HEK293T (cell line): ENCODE results near the gene ZDHHC7.

Source experiments
- CTCF ChIA-PET: fragments of 350-600 bp; formaldehyde crosslinking; extraction: SDS; loops from one replicate; lab custom pipeline; 2021; ENCODE audit warnings: antibody characterized with exemption, inconsistent platforms; lab: Yijun Ruan, JAX
- POLR2A ChIA-PET: fragments of 350-600 bp; formaldehyde crosslinking; extraction: SDS; loops from one replicate; lab custom pipeline; 2020; ENCODE audit warnings: antibody characterized with exemption, inconsistent platforms; lab: Yijun Ruan, JAX
- DNase-seq: peaks from one replicate; pipeline ENCODE4 v3.0.0; 2012; ENCODE audit warnings: mixed read lengths; ENCODE audit errors: extremely low spot score
- ARNT ChIP-seq: fragments of 450-650 bp; IDR thresholded peaks from 2 replicates; pipeline ENCODE4 v1.6.1; 2017; ENCODE audit warnings: mild to moderate bottlenecking
- BHLHE40 ChIP-seq: fragments of 450-650 bp; IDR thresholded peaks from 2 replicates; pipeline ENCODE4 v1.6.1; 2016; ENCODE audit warnings: mild to moderate bottlenecking, moderate library complexity, borderline replicate concordance
- CTBP1 ChIP-seq: fragments of 450-650 bp; IDR thresholded peaks from 2 replicates; pipeline ENCODE4 v1.6.1; 2016; ENCODE audit warnings: borderline replicate concordance
- ELF4 ChIP-seq: fragments of 450-650 bp; IDR thresholded peaks from 2 replicates; pipeline ENCODE4 v1.6.1; 2017; ENCODE audit warnings: antibody characterized with exemption
- FOXA1 ChIP-seq: fragments of 450-650 bp; IDR thresholded peaks from 2 replicates; pipeline ENCODE4 v1.6.1; 2016; ENCODE audit warnings: mild to moderate bottlenecking
- FOXK2 ChIP-seq: fragments of 450-650 bp; IDR thresholded peaks from 2 replicates; pipeline ENCODE4 v1.6.1; 2016; ENCODE audit warnings: mild to moderate bottlenecking
- FOXM1 ChIP-seq: fragments of 450-650 bp; IDR thresholded peaks from 2 replicates; pipeline ENCODE4 v1.6.1; 2017; ENCODE audit warnings: mild to moderate bottlenecking, borderline replicate concordance
- HDGF ChIP-seq: fragments of 450-650 bp; IDR thresholded peaks from 2 replicates; pipeline ENCODE4 v1.6.1; 2017; ENCODE audit warnings: antibody characterized with exemption, borderline replicate concordance
- L3MBTL2 ChIP-seq: fragments of 450-650 bp; conservative IDR thresholded peaks from 2 replicates; pipeline ENCODE4 v1.6.1; 2016; ENCODE audit warnings: mild to moderate bottlenecking
- LEF1 ChIP-seq: fragments of 450-650 bp; IDR thresholded peaks from 2 replicates; pipeline ENCODE4 v1.6.1; 2017; ENCODE audit warnings: mild to moderate bottlenecking, borderline replicate concordance
- NFRKB ChIP-seq: fragments of 450-650 bp; IDR thresholded peaks from 2 replicates; pipeline ENCODE4 v1.6.1; 2016; ENCODE audit warnings: mild to moderate bottlenecking, moderate library complexity
- SP1 ChIP-seq: fragments of 450-650 bp; IDR thresholded peaks from 2 replicates; pipeline ENCODE4 v1.6.1; 2017
- SUZ12 ChIP-seq: fragments of 450-650 bp; IDR thresholded peaks from 2 replicates; pipeline ENCODE4 v1.6.1; 2016; ENCODE audit warnings: mild to moderate bottlenecking
- TARDBP ChIP-seq: fragments of 450-650 bp; IDR thresholded peaks from 2 replicates; pipeline ENCODE4 v1.6.1; 2016
- ZNF384 ChIP-seq: fragments of 450-650 bp; IDR thresholded peaks from 2 replicates; pipeline ENCODE4 v1.6.1; 2016
- TF ChIP-seq, protein P1 (sequence below): fragments of 450-650 bp; IDR thresholded peaks from 2 replicates; pipeline ENCODE4 v1.6.1; 2016

The ZDHHC7 gene

DNA sequence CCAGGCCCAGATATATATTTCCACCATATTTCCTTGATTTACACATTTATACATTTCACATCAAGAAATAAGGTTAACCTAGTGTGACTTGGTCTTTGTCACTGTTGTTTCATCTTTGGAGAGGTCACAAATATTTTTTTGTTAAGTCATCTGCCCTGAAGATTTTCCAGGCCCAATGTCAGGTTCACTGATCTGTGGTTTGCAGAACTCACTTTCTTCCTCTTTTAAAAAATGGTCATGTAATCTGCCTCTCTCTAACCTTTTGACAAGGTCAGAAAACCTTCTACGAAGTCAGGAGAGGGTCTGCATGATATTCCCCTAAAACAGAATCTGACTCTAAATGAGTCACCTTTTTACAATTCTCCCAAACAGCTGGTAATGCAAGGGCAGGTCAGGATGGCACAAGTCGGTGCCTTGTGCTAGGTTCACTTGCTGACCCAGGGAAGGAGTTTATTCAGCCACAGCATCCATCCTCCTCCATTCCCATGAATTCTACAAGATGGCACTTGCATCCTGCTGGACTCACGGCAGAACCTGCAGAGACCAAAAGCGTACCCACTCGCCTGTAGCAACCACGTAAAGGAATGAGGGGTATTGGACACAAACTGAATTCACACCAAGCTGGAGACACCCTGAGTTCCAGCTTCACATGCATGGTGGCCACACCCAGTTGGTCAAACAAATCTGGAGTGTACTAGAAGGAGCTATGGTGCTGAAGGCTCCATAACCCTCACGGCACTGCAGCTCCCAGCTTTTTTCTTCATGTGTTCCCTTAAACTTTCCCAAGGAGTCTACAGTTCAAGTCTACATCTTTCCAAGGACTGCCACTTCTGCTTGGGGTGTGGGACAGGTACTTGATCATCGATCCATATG, 14.7 kb upstream of the ZDHHC7 start:
- TF ChIP-seq FOXM1 (no peak), TARDBP (no peak), SP1 (no peak), FOXK2 (no peak), L3MBTL2 (no peak), LEF1 (no peak)
- ChIA-PET POLR2A (interaction anchor here (7.2 kb wide), 1 partner anchor 14 kb away, joined by 46 read pairs; the partner anchor contains the start of gene ZDHHC7), CTCF (interaction anchor here (0.6 kb wide), 1 partner anchor 18 kb away, joined by 4 read pairs; no protein-coding TSS in a partner anchor)
- DNase-seq: no peak

DNA sequence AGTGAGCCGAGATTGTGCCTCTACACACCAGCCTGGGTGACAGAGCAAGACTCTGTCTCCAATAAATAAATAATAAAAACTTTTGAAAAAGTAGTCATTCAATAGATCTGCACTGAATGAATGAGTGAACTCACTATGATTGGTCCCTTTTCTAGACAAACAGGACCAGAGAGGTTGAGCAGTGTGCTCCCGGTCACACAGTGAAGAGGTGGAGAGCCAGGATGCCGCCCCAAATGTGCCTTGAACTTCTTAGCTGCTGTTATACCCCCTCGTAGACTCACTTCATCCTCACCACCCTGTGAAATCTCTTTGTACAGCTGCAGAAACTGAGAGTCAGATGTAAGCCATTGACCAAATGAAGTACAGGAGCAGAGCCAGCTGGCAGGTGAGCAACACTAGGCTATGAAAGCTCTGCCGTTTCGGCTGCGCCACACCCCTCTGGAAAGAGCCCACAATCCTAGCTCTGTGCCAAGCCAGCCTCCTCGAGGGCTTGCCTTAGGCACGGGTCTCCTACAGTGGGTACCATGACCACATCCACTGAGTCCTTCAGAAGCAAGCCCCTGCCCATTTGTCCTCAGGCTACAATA, 8.4 kb upstream of the ZDHHC7 start:
- TF ChIP-seq CTBP1 (no peak), SP1 (no peak), SUZ12 (no peak), HDGF (no peak), BHLHE40 (no peak), LEF1 (no peak)
- no peak for DNase-seq
- ChIA-PET CTCF (no interaction called here), POLR2A (interaction anchor here (1.8 kb wide), 1 partner anchor 8 kb away, joined by 13 read pairs; the partner anchor contains the start of gene ZDHHC7)

DNA sequence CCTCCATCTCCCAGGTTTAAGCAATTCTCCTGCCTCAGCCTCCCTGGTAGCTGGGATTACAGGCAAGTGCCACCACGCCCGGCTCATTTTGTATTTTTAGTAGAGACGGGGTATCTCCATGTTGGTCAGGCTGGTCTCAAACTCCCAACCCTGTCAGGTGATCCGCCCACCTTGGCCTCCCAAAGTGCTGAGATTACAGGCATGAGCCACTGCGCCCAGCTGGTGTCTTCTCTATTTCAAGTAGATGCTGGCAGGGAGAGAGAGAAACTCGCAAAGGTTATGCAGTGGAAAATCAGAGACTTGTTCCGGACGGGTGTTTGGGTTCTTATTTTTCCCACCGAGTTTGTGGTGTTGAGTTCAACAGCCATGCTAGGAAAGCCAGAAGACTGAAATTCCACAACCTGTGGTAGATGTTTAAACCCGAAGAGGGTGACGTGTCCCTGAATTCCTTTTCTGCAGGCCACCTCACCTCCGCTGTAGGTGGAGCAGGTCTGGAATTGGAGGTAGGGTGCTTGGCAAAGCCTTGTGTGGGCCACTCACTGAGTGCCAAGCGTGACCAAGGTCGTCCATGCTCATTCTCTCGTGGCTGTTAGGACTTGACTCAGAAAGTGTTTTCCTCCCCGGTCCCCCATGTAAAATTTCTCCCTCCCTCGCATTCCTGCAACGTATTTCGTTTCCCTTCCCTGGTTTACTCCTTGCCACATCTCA, 7.3 kb upstream of the ZDHHC7 start:
- CTCF ChIA-PET: no interaction called here
- TF ChIP-seq ARNT: no peak
- TF ChIP-seq HDGF: no peak
- TF ChIP-seq ZNF384: no peak
- TF ChIP-seq, protein P1, sequence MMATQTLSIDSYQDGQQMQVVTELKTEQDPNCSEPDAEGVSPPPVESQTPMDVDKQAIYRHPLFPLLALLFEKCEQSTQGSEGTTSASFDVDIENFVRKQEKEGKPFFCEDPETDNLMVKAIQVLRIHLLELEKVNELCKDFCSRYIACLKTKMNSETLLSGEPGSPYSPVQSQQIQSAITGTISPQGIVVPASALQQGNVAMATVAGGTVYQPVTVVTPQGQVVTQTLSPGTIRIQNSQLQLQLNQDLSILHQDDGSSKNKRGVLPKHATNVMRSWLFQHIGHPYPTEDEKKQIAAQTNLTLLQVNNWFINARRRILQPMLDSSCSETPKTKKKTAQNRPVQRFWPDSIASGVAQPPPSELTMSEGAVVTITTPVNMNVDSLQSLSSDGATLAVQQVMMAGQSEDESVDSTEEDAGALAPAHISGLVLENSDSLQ: no peak
- TF ChIP-seq BHLHE40: no peak
- TF ChIP-seq TARDBP: no peak
- POLR2A ChIA-PET: no interaction called here
- no peak for DNase-seq

DNA sequence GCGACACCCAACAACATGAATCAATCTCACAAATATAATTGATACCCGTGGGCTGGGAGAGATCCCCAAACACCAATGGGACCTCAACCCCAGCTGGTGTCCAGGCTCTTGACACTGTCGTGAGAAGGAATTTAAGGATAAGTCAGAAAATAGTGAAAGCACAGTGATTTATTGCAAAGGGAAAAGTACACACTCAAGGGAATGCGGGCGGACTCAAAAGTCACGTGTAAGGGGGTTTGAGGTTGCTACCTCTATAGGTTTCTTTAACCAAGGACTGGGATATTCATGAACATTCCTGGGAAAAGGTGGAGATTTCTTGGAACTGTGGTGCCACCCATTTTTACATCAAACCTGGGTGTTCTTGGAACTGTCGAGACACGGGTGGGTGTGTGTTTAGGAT, 6.3 kb upstream of the ZDHHC7 start:
- ChIA-PET POLR2A (no interaction called here), CTCF (no interaction called here)
- no peak for TF ChIP-seq FOXK2
- TF ChIP-seq LEF1: no peak
- no peak for TF ChIP-seq FOXA1
- no peak for TF ChIP-seq ELF4
- TF ChIP-seq TARDBP: no peak
- TF ChIP-seq FOXM1: no peak
- TF ChIP-seq ZNF384: no peak
- no peak for DNase-seq

DNA sequence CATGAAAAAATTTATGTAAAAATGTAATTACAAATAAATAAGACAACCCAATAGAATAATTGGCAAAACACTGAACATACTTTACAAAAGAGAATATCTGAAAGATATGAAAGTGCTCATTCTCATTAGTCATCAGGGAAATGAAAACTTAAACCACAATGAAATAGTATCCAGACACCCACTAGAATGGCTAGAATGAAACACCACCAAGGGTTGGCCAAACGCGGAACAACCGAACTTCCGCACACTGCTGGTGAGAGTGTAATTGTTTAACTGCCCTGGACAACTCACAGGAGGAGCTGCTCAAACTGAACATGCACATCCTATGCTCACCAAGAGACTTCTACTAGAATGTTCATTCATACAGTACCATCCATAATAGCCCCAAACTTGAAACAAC, 5.8 kb upstream of the ZDHHC7 start:
- ChIA-PET POLR2A (no interaction called here), CTCF (no interaction called here)
- no peak for TF ChIP-seq BHLHE40
- no peak for TF ChIP-seq CTBP1
- TF ChIP-seq FOXM1: no peak
- TF ChIP-seq, protein P1: no peak
- TF ChIP-seq HDGF: no peak
- TF ChIP-seq SP1: no peak
- no peak for TF ChIP-seq LEF1
- DNase-seq: no peak

DNA sequence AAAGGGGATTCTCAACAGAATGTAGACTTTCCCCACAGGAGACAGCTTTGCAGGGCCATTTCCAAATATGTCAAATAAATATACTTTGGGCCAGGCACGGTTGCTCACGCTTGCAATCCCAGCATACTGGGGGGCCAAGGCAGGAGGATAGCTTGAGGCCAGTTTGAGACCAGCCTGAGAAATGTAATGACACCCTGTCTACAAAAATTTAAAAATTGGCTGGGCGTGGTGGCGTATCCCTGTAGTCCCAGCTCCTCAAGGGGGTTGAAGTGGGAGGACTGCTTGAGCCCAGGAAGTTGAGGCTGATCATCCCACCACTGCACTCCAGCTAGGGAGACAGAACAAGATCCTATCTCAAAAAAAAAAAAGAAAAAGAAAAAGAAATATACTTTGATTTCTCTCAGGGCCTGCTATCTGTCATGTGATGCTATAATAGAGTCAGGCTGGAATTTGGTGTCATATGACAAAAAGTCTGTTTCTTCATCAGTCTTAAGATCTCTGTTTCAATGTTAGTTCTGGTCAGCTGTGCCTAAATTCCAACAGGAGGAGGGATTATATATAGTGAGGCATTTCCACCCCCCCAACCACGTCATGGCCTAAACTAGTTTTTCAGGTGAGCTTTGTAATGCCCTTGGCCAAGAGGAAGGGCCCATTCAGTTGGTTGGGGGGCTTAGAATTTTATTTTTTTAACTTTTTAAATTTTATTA, 4.3 kb upstream of the ZDHHC7 start:
- POLR2A ChIA-PET: no interaction called here
- CTCF ChIA-PET: interaction anchor here (0.9 kb wide), 1 partner anchor 71 kb away, joined by 3 read pairs; no protein-coding TSS in a partner anchor
- no peak for TF ChIP-seq FOXK2
- no peak for TF ChIP-seq BHLHE40
- TF ChIP-seq LEF1: no peak
- no peak for TF ChIP-seq SUZ12
- no peak for TF ChIP-seq FOXA1
- no peak for TF ChIP-seq ARNT
- no peak for TF ChIP-seq TARDBP
- no peak for TF ChIP-seq CTBP1
- TF ChIP-seq FOXM1: no peak
- TF ChIP-seq, protein P1: no peak
- no peak for TF ChIP-seq ELF4
- TF ChIP-seq SP1: no peak
- TF ChIP-seq ZNF384: no peak
- TF ChIP-seq HDGF: no peak
- TF ChIP-seq NFRKB: no peak
- TF ChIP-seq L3MBTL2: no peak
- no peak for DNase-seq
